Spleen (tissue), 7 donors: ENCODE data around the gene CALHM4.

Experiments used
- POLR2A ChIP-seq, 3 donors: fragments of 450-650 bp; IDR thresholded peaks; one replicate each; pipeline ENCODE4 v1.5.1; 2017; ENCODE audit warnings: antibody characterized with exemption in 3 of 3, mild to moderate bottlenecking in 1 of 3
- POLR2AphosphoS5 ChIP-seq, 3 donors: sonication (generic); formaldehyde crosslinking; IDR thresholded peaks; one replicate each; pipeline ENCODE4 v1.5.1; 2017; ENCODE audit warnings: antibody characterized with exemption in 3 of 3
- TF ChIP-seq, protein P1 (sequence below), 11 experiments: fragments of 200-600 bp in 7 of 11; fragments of 450-650 bp in 4 of 11; sonication (generic) in 4 of 11; IDR thresholded peaks in 8 of 11; conservative IDR thresholded peaks in 3 of 11; 1 replicate in 7 of 11; 2 replicates in 4 of 11; pipeline versions ENCODE4 v1.4.0 to v1.8.0; 2016 to 2021; ENCODE audit warnings: antibody characterized with exemption in 11 of 11, inconsistent platforms in 4 of 11, mild to moderate bottlenecking in 1 of 11
- donor health status: DM: no; HTN: no; CAD: no; lungs with moderate emphysema.
- donor health status: DM: no; HTN: no; CAD: no.
- donor health status: DM: no; HTN: no; CAD: no.

DNA sequence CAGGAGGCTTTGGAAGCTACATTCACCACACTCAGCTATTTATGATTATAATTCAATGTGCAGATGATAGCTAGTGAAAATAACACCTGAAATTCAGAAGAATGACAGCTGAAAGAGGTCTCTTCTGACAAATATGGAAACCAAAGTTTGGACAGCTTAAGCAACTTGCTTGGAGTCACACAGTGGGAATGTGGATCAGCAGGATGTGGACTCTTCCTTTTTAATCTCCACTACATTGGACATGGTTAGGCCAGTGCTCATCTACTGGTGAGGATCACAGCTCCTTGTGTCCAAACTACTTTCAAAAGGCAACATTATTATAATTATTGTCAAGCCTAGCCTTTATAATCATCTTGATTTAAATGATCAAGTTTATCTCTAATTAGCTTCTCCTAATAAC is 18.4 kb upstream of the CALHM4 start:
- TF ChIP-seq, protein P1, sequence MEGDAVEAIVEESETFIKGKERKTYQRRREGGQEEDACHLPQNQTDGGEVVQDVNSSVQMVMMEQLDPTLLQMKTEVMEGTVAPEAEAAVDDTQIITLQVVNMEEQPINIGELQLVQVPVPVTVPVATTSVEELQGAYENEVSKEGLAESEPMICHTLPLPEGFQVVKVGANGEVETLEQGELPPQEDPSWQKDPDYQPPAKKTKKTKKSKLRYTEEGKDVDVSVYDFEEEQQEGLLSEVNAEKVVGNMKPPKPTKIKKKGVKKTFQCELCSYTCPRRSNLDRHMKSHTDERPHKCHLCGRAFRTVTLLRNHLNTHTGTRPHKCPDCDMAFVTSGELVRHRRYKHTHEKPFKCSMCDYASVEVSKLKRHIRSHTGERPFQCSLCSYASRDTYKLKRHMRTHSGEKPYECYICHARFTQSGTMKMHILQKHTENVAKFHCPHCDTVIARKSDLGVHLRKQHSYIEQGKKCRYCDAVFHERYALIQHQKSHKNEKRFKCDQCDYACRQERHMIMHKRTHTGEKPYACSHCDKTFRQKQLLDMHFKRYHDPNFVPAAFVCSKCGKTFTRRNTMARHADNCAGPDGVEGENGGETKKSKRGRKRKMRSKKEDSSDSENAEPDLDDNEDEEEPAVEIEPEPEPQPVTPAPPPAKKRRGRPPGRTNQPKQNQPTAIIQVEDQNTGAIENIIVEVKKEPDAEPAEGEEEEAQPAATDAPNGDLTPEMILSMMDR (IDR thresholded peaks at IDR 0.05 in 8 of 11, conservative IDR thresholded peaks at IDR 0.05 in 3 of 11): no peak
- TF ChIP-seq POLR2AphosphoS5 (IDR thresholded peaks at IDR 0.05) (no peak), POLR2A (IDR thresholded peaks at IDR 0.05) (no peak)
